ENCODE results near the gene IRF1.
"Not testable (repeated sequence)": the region's sequence is repeated elsewhere in the genome, so short reads cannot be mapped to it uniquely, and the experiment has no call there.

IRF1 gene

GRCh38 chr5:132526974-132527564 lies 36.5 kb upstream of the IRF1 start:
- H3K4me3 ChIP-seq (ENCODE audit: low read depth, low read length): no peak overlapping the region
- no peak for DNase-seq (ENCODE audit: low read depth)
- no peak for TF ChIP-seq CTCF (IDR thresholded peaks at IDR 0.05; ENCODE audit: control insufficient read depth, extremely low read depth, insufficient read depth)

- peak; percentile 70 for TF ChIP-seq CTCF (IDR thresholded peaks at IDR 0.05; ENCODE audit: control insufficient read depth, extremely low read depth, insufficient read depth)
- no peak overlapping the region for H3K4me3 ChIP-seq (ENCODE audit: low read depth, low read length)
- DNase-seq (ENCODE audit: low read depth): peak; percentile 19
Measured at GRCh38 chr5:132526290-132526973, 35.9 kb upstream of the IRF1 start.

DNA sequence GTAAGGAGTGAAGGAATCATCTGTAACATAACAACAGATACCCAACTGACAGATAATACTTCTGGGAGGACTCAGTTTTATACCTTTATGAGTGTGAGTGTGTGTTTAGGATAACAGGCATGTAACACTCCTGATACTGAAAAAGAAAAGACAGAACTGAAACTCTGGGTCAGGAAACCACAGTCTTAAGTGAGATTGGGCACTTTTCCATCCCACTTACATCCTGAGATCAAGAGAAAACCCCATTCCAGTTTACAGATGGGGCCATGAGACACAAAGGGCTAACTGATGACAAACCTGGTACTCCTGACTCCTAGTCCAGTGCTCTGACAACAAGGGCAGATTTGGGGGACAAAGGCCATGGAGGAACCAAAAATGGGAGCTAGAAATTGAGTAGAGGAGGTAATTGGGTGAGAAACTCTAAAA lies 34.7 kb upstream of the IRF1 start:
- no peak for TF ChIP-seq CTCF (IDR thresholded peaks at IDR 0.05; ENCODE audit: control insufficient read depth, extremely low read depth, insufficient read depth)
- H3K4me3 ChIP-seq (ENCODE audit: low read depth, low read length): no peak overlapping the region
- DNase-seq (ENCODE audit: low read depth): no peak

GRCh38 chr5:132524877-132525276 lies 34.3 kb upstream of the IRF1 start:
- DNase-seq (ENCODE audit: low read depth): not testable (repeated sequence)

GRCh38 chr5:132522067-132522466 lies 31.5 kb upstream of the IRF1 start:
- H3K4me3 ChIP-seq (ENCODE audit: low read depth, low read length); DNase-seq (ENCODE audit: low read depth): not testable (repeated sequence)

More at GRCh38 chr5:132524877-132525276, 34.3 kb upstream of the IRF1 start:
- not testable (repeated sequence) for H3K4me3 ChIP-seq (ENCODE audit: low read depth, low read length)

DNA sequence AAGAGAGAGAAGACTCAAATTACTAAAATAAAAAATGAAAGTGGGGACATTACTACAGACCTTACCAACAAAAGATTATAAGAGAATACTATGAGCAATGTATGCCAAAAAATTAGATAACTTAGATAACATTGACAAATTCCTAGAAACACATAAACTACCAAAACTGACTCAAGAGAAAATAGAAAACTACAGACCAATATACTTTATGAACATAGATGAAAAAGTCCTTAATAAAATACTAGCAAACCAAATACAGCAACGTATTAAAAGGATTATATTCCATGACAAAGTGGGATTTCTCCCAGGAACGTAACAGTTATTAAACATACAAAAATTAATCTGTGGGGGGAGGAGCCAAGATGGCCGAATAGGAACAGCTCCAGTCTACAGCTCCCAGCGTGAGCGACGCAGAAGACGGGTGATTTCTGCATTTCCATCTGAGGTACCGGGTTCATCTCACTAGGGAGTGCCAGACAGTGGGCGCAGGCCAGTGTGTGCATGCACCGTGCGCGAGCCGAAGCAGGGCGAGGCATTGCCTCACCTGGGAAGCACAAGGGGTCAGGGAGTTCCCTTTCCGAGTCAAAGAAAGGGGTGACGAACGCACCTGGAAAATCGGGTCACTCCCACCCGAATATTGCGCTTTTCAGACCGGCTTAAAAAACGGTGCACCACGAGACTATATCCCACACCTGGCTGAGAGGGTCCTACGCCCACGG lies 23.2 kb upstream of the IRF1 start:
- not testable (repeated sequence) for DNase-seq (ENCODE audit: low read depth); H3K4me3 ChIP-seq (ENCODE audit: low read depth, low read length)

- DNase-seq (ENCODE audit: low read depth): no peak
- no peak for TF ChIP-seq CTCF (IDR thresholded peaks at IDR 0.05; ENCODE audit: control insufficient read depth, extremely low read depth, insufficient read depth)
- H3K4me3 ChIP-seq (ENCODE audit: low read depth, low read length): no peak overlapping the region
Measured at GRCh38 chr5:132510076-132510475, 19.5 kb upstream of the IRF1 start.

GRCh38 chr5:132506094-132506692 lies 15.6 kb upstream of the IRF1 start:
- H3K4me3 ChIP-seq (ENCODE audit: low read depth, low read length): no peak overlapping the region
- TF ChIP-seq CTCF (IDR thresholded peaks at IDR 0.05; ENCODE audit: control insufficient read depth, extremely low read depth, insufficient read depth): peak; percentile 67
- no peak for DNase-seq (ENCODE audit: low read depth)

Data from LNCaP clone FGC (cell line).